SK-N-MC (cell line): ENCODE data around the gene ABITRAM.

Experiments
- EZH2 ChIP-seq: fragments of 200-600 bp; sonication (generic); IDR thresholded peaks from one replicate; pipeline ENCODE4 v1.6.1; 2017; ENCODE audit warnings: antibody characterized with exemption
- FOXP2 ChIP-seq: optimal IDR thresholded peaks from 2 replicates; pipeline ENCODE3; 2011; ENCODE audit warnings: mild to moderate bottlenecking, moderate library complexity; ENCODE audit not compliant: insufficient read depth; ENCODE audit errors: extremely low read length, control extremely low read depth
- POLR2AphosphoS5 ChIP-seq: IDR thresholded peaks from 2 replicates; pipeline ENCODE4 v1.6.1; 2012; ENCODE audit warnings: mild to moderate bottlenecking, low read depth, low read length, borderline replicate concordance

- no peak for TF ChIP-seq EZH2
- TF ChIP-seq POLR2AphosphoS5 = no peak
- TF ChIP-seq FOXP2 = no peak
Measured at GRCh38 chr9:108956022-108956630, 21.9 kb downstream of the ABITRAM start.
